Dendritic cell treated with granulocyte-macrophage colony-stimulating factor and Interleukin-4, amounts not matched to agents 40 ng/mL and 50 ng/mL, for 4 days (primary cell): ENCODE results near the gene P2RX4.
"Not testable (repeated sequence)": the region's sequence is repeated elsewhere in the genome, so short reads cannot be mapped to it uniquely, and the experiment has no call there.

ENCODE experiments used
- H3K27ac Mint-ChIP-seq: one replicate; pipeline ENCODE4 v1.8.0; 2022; ENCODE audit warnings: mild to moderate bottlenecking, mixed read lengths
- H3K27me3 Mint-ChIP-seq: one replicate; pipeline ENCODE4 v1.8.0; 2022; ENCODE audit warnings: mild to moderate bottlenecking, mixed read lengths
- H3K36me3 Mint-ChIP-seq: one replicate; pipeline ENCODE4 v1.8.0; 2022; ENCODE audit warnings: low read depth, mixed read lengths
- H3K4me1 Mint-ChIP-seq: one replicate; pipeline ENCODE4 v1.8.0; 2022; ENCODE audit warnings: low read depth, mixed read lengths
- H3K4me3 Mint-ChIP-seq: one replicate; pipeline ENCODE4 v1.8.0; 2022; ENCODE audit warnings: mild to moderate bottlenecking, moderate library complexity, mixed read lengths
- H3K9me3 Mint-ChIP-seq: one replicate; pipeline ENCODE4 v1.8.0; 2022; ENCODE audit warnings: mixed read lengths
- intact Hi-C: fragments of 100-400 bp; cut with micrococcal nuclease; formaldehyde crosslinking; loops from one replicate; pipeline ENCODE4 v1.15.0; 2022

P2RX4 gene

GRCh38 chr12:121219353-121219986 lies 9.5 kb downstream of the P2RX4 start:
- intact Hi-C loops: no loop called here
- no peak overlapping the region for H3K4me3 Mint-ChIP-seq
- H3K27ac Mint-ChIP-seq: no peak overlapping the region

DNA sequence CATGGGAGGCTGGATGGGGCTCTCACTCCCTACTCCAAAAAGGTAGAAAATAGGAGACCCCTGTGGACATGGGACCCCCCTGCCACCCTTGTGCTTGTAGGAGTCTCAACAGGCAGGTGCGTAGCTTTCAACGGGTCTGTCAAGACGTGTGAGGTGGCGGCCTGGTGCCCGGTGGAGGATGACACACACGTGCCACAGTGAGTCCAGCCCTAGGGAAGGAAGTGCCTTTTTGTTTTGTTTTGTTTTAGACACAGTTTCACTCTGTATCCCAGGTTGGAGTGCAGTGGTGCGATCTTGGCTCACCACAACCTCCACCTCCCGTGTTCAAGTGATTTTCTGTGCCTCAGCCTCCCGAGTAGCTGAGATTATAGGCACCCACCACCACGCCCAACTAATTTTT lies 12.9 kb downstream of the P2RX4 start:
- intact Hi-C loops: loop anchor here (5.0 kb wide), 1 partner anchor 161 kb away; no protein-coding TSS in a partner anchor
- H3K27ac Mint-ChIP-seq: no peak overlapping the region
- peaks cover 38% of the 10 kb centered on the region for H3K4me1 Mint-ChIP-seq
- H3K27me3 Mint-ChIP-seq: no peaks in the 10 kb centered on the region
- no peaks in the 10 kb centered on the region for H3K9me3 Mint-ChIP-seq
- H3K36me3 Mint-ChIP-seq: peaks cover 92% of the 10 kb centered on the region
- H3K4me3 Mint-ChIP-seq: no peak overlapping the region

More at GRCh38 chr12:121219353-121219986, 9.5 kb downstream of the P2RX4 start:
- peaks cover 54% of the 10 kb centered on the region for H3K4me1 Mint-ChIP-seq
- no peaks in the 10 kb centered on the region for H3K27me3 Mint-ChIP-seq
- H3K36me3 Mint-ChIP-seq: peaks cover 78% of the 10 kb centered on the region
- no peaks in the 10 kb centered on the region for H3K9me3 Mint-ChIP-seq

DNA sequence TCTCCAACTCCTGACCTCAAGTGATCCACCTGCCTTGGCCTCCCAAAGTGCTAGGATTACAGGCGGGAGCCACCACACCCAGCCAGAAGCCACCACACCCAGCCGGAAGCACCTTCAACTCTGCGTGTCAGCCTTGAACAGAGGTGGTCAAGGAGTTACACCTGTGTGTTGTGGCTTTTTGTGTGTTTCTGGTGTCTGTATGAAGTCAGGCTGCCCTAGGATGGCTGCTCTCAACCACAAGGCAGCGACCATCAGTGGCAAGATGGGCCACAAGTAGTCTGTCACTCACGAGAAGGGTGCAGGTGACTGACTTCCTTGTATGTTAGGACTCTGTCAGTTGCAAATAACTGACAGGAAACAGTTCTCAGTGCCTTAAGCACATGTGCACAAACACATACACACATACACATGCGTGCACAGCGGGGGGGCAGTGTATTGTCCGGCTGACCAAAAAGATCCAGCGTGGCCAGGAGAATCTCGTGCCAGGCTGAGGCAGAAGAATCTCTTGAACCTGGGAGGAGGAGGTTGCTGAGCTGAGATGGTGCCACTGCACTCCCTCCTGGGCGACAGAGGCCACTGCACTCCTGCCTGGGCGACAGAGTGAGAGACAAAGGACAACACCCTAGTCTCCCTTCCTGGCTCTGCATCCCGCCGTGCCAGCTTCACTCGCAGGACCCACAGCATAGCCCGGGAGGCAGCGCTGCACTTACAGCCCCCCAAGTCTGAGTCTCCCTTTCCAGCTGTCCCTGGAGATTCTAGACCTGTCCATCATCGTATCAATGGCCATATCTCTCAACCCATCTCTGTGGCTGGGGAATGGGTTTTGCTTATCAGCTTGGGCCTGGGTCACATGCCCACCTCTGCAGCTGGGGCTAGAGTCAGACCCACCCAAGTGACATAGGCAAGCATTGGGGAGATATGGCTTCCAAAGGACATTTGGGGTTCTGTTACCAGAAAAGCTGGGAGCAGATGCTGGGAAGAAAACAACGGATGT lies 13.7 kb downstream of the P2RX4 start:
- intact Hi-C loops: loop anchor here (5.0 kb wide), 1 partner anchor 161 kb away; no protein-coding TSS in a partner anchor
- Mint-ChIP-seq H3K4me3 (no peak overlapping the region), H3K27me3 (no peaks in the 10 kb centered on the region), H3K27ac (no peak overlapping the region), H3K9me3 (no peaks in the 10 kb centered on the region), H3K4me1 (peaks cover 31% of the 10 kb centered on the region), H3K36me3 (peaks cover 88% of the 10 kb centered on the region)

GRCh38 chr12:121224591-121224990 lies 14.7 kb downstream of the P2RX4 start:
- Mint-ChIP-seq H3K36me3 (peaks cover 88% of the 10 kb centered on the region), H3K27me3 (no peaks in the 10 kb centered on the region), H3K27ac (no peak overlapping the region), H3K4me3 (no peak overlapping the region), H3K9me3 (no peaks in the 10 kb centered on the region), H3K4me1 (peaks cover 21% of the 10 kb centered on the region)
- intact Hi-C loops: loop anchor here (5.0 kb wide), 1 partner anchor 162 kb away; no protein-coding TSS in a partner anchor

GRCh38 chr12:121226399-121226798 lies 16.5 kb downstream of the P2RX4 start:
- Mint-ChIP-seq H3K4me3 (no peak overlapping the region), H3K4me1 (peaks cover 19% of the 10 kb centered on the region), H3K9me3 (no peaks in the 10 kb centered on the region), H3K27ac (no peak overlapping the region), H3K27me3 (no peaks in the 10 kb centered on the region), H3K36me3 (peaks cover 83% of the 10 kb centered on the region)
- intact Hi-C loops: no loop called here

DNA sequence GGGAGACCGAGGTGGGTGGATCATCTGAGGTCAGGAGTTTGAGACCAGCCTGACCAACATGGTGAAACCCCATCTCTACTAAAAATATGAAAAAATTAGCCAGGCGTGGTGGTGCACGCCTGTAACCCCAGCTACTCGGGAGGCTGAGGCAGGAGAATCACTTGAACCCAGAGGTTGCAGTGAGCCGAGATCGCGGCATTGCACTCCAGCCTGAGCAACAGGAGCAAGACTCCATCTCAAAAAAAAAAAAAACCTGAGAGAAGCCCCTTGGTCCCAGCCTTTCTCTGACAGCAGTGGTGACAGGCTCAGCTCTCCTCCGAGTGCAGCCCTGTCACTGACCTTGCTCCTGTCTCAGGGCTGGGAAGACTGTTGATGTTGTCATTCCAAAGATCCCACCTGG lies 16.9 kb downstream of the P2RX4 start:
- H3K27ac Mint-ChIP-seq, H3K27me3 Mint-ChIP-seq, intact Hi-C loops, H3K9me3 Mint-ChIP-seq, H3K4me3 Mint-ChIP-seq: not testable (repeated sequence)
- Mint-ChIP-seq H3K36me3 (peaks cover 83% of the 10 kb centered on the region), H3K4me1 (peaks cover 16% of the 10 kb centered on the region)

DNA sequence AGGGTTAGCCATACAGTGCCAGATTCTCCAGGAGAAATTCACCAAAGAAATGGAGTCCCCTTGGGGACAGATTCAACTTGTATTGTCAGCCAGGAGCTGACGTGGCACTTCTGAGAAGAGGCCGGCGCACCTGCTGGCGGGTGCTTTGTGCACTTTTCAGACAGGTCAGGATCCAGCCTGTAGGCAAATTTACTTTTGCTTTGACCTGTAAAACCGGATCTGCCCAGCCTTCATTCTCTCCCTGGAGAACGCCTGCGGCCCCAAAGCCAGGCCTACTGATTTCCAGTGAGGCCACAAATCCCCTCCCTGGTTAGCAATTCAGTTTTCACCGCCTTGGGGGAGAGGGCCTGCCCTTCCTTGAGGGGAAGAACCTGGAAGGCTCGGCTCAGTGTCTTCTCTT lies 17.4 kb downstream of the P2RX4 start:
- no peak overlapping the region for H3K4me3 Mint-ChIP-seq
- H3K4me1 Mint-ChIP-seq: peaks cover 13% of the 10 kb centered on the region
- no peaks in the 10 kb centered on the region for H3K27me3 Mint-ChIP-seq
- intact Hi-C loops: no loop called here
- H3K9me3 Mint-ChIP-seq: no peaks in the 10 kb centered on the region
- H3K36me3 Mint-ChIP-seq: peaks cover 83% of the 10 kb centered on the region
- no peak overlapping the region for H3K27ac Mint-ChIP-seq

DNA sequence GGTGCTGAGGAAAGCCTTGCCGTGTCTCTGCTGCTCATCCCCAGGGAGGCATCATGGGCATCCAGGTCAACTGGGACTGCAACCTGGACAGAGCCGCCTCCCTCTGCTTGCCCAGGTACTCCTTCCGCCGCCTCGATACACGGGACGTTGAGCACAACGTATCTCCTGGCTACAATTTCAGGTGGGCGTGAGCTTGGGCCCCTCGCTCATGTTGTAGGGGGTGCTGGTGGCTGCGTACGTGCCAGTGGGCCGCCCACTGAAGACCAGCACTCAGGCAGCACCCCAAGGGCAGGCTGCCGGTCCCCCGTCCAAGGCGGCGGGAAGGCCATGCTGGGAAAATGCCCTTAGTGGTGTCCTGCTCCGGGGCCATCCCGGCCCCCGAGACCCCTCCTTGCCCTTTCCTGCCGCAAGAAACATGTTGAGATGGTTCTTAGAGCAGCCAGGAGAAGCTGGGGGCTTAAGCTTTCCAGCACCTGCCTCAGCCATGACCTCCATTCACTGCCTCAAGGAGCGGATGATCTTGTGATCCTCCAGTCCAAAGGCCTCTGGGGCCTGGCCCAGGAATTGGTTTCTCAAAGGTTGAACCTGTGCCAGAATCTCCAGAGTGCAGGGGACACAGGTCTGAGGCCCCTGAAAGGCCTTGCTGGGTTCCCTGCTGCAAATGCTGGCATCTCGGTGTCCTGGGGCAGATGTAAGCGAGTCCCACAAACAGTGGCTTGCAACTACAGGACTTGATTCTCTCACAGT lies 19.2 kb downstream of the P2RX4 start:
- Mint-ChIP-seq H3K9me3 (no peaks in the 10 kb centered on the region), H3K36me3 (peaks cover 83% of the 10 kb centered on the region), H3K27me3 (no peaks in the 10 kb centered on the region), H3K27ac (peak overlapping the region; percentile 20), H3K4me1 (no peaks in the 10 kb centered on the region), H3K4me3 (no peak overlapping the region)
- intact Hi-C loops: no loop called here

- not testable (repeated sequence) for H3K4me1 Mint-ChIP-seq, H3K27me3 Mint-ChIP-seq, H3K27ac Mint-ChIP-seq, H3K4me3 Mint-ChIP-seq, H3K9me3 Mint-ChIP-seq
- intact Hi-C loops: loop anchor here (1.0 kb wide), 1 partner anchor 225 kb away; no protein-coding TSS in a partner anchor
- peaks cover 84% of the 10 kb centered on the region for H3K36me3 Mint-ChIP-seq
Observed at GRCh38 chr12:121229826-121230537, 20.1 kb downstream of the P2RX4 start.

DNA sequence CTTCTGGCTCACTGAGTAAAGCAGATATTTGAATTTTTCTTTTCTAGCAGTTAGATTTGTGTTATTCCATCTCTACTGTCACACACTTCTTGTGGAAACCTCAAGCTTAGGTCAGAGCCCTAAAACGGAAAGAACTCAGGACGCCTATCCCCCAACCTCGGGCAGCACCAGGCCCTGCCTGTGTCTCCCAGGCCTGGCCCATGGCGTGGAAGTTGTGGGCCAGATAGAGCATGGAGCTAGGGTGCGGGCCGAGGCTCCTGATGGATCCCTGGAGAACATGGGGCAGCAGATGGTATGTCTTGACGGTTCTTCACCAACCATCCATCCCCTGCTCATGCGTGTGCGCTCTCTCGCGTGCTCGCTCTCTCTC lies 20.6 kb downstream of the P2RX4 start:
- Mint-ChIP-seq H3K27ac (no peak overlapping the region), H3K4me3 (no peak overlapping the region)

DNA sequence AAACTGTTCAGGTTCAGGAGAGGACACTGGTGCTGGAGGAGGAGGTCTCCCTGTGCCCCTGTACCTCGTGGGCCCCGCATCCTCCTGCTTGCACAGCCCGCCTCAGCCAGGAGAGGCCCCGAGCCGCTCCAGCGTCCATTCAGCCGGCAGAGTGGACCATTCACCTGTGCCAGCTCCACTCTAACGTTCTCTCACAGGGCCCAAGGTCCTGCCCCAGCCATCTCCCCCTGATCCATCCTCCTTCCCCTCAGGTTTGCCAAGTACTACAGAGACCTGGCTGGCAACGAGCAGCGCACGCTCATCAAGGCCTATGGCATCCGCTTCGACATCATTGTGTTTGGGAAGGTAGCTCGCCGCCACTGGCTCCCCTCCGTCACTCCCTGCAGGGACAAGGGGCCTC lies 22.2 kb downstream of the P2RX4 start:
- Mint-ChIP-seq H3K36me3 (peaks cover 85% of the 10 kb centered on the region), H3K27me3 (no peaks in the 10 kb centered on the region), H3K4me1 (no peaks in the 10 kb centered on the region), H3K9me3 (no peaks in the 10 kb centered on the region), H3K4me3 (no peak overlapping the region), H3K27ac (no peak overlapping the region)
- intact Hi-C loops: no loop called here

More for the DNA sequence above, 20.6 kb downstream of the P2RX4 start:
- H3K36me3 Mint-ChIP-seq: peaks cover 87% of the 10 kb centered on the region
- no peaks in the 10 kb centered on the region for H3K9me3 Mint-ChIP-seq
- H3K4me1 Mint-ChIP-seq: no peaks in the 10 kb centered on the region
- intact Hi-C loops: loop anchor here (1.0 kb wide), 1 partner anchor 225 kb away; no protein-coding TSS in a partner anchor
- no peaks in the 10 kb centered on the region for H3K27me3 Mint-ChIP-seq

- intact Hi-C loops: no loop called here
- no peak overlapping the region for H3K27ac Mint-ChIP-seq
- H3K9me3 Mint-ChIP-seq: no peaks in the 10 kb centered on the region
- peaks cover 6% of the 10 kb centered on the region for H3K4me1 Mint-ChIP-seq
- no peaks in the 10 kb centered on the region for H3K27me3 Mint-ChIP-seq
- peaks cover 87% of the 10 kb centered on the region for H3K36me3 Mint-ChIP-seq
- no peak overlapping the region for H3K4me3 Mint-ChIP-seq
Observed at GRCh38 chr12:121232977-121233627, 23.2 kb downstream of the P2RX4 start.

GRCh38 chr12:121233628-121234020 lies 23.7 kb downstream of the P2RX4 start:
- intact Hi-C loops: no loop called here
- Mint-ChIP-seq H3K4me1 (peaks cover 11% of the 10 kb centered on the region), H3K36me3 (peaks cover 88% of the 10 kb centered on the region), H3K9me3 (no peaks in the 10 kb centered on the region), H3K27ac (no peak overlapping the region), H3K27me3 (no peaks in the 10 kb centered on the region), H3K4me3 (no peak overlapping the region)
